ENCODE results near the gene NEURL1.

- TF ChIP-seq, protein P1, sequence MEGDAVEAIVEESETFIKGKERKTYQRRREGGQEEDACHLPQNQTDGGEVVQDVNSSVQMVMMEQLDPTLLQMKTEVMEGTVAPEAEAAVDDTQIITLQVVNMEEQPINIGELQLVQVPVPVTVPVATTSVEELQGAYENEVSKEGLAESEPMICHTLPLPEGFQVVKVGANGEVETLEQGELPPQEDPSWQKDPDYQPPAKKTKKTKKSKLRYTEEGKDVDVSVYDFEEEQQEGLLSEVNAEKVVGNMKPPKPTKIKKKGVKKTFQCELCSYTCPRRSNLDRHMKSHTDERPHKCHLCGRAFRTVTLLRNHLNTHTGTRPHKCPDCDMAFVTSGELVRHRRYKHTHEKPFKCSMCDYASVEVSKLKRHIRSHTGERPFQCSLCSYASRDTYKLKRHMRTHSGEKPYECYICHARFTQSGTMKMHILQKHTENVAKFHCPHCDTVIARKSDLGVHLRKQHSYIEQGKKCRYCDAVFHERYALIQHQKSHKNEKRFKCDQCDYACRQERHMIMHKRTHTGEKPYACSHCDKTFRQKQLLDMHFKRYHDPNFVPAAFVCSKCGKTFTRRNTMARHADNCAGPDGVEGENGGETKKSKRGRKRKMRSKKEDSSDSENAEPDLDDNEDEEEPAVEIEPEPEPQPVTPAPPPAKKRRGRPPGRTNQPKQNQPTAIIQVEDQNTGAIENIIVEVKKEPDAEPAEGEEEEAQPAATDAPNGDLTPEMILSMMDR (IDR thresholded peaks at IDR 0.05), result no peak
- TF ChIP-seq POLR2A (IDR thresholded peaks at IDR 0.05), result no peak
Measured at GRCh38 chr10:103641326-103641725, 147.8 kb downstream of the NEURL1 start.

Measured in esophagus squamous epithelium (tissue), 4 donors.